Smooth muscle cell (in vitro differentiated cells): ENCODE results near the gene TMEM107. TPM values are rescaled to one million over a fixed set of nuclear protein-coding genes. Genes with fewer than 3 reads are reported as not detected.
A peak's percentile ranks its signal among the peaks of the same experiment; 100 is the strongest.

ENCODE experiments used
- DNase-seq: peaks from one replicate; lab custom pipeline; 2025; ENCODE audit not compliant: unreplicated experiment; lab: John Stamatoyannopoulos, UW
- H2AFZ ChIP-seq: fragments of 200-600 bp; sonication (generic); 2 replicates; pipeline ENCODE4 v1.6.0; 2016; ENCODE audit warnings: antibody characterized with exemption, low read depth, mild to moderate bottlenecking
- H3F3A ChIP-seq: fragments of 200-600 bp; sonication (generic); 2 replicates; pipeline ENCODE4 v1.6.0; 2017; ENCODE audit warnings: antibody characterized with exemption, low read depth
- H3K27ac ChIP-seq: fragments of 200-600 bp; sonication (generic); 2 replicates; pipeline ENCODE4 v1.5.1; 2016; ENCODE audit warnings: low read depth, mild to moderate bottlenecking
- H3K27me3 ChIP-seq: fragments of 200-600 bp; sonication (generic); 2 replicates; pipeline ENCODE4 v1.6.1; 2016; ENCODE audit warnings: low read depth, mild to moderate bottlenecking
- H3K36me3 ChIP-seq: fragments of 200-600 bp; sonication (generic); 2 replicates; pipeline ENCODE4 v1.5.1; 2016; ENCODE audit warnings: low read depth
- H3K4me1 ChIP-seq: fragments of 200-600 bp; sonication (generic); 2 replicates; pipeline ENCODE4 v1.5.1; 2016; ENCODE audit warnings: low read depth
- H3K4me2 ChIP-seq: fragments of 200-600 bp; sonication (generic); 2 replicates; pipeline ENCODE4 v1.6.0; 2016; ENCODE audit warnings: mild to moderate bottlenecking
- H3K4me3 ChIP-seq: fragments of 200-600 bp; sonication (generic); 2 replicates; pipeline ENCODE4 v1.5.1; 2016; ENCODE audit warnings: mild to moderate bottlenecking
- H3K79me2 ChIP-seq: fragments of 200-600 bp; sonication (generic); 2 replicates; pipeline ENCODE4 v1.6.0; 2016; ENCODE audit warnings: low read depth, mild to moderate bottlenecking
- H3K9ac ChIP-seq: fragments of 200-600 bp; sonication (generic); 2 replicates; pipeline ENCODE4 v1.6.0; 2016; ENCODE audit warnings: low read depth
- H3K9me3 ChIP-seq: fragments of 200-600 bp; sonication (generic); replicated peaks from 2 replicates; pipeline ENCODE4 v1.5.1; 2016; ENCODE audit warnings: low read depth
- H4K20me1 ChIP-seq: fragments of 200-600 bp; sonication (generic); 2 replicates; pipeline ENCODE4 v1.6.0; 2016; ENCODE audit warnings: low read depth
- WGBS: methylation state at CpG from one replicate; pipeline ENCODE4 v1.1.7; 2016; ENCODE audit warnings: low lambda C conversion rate; 5-methylcytosine and 5-hydroxymethylcytosine counted together
- polyA plus RNA-seq: library from polyadenylated mRNA; unstranded; fragments of >200 nt; fragmentation: Nextera tagmentation; extraction: Ambion mirVana; gene quantifications from 2 replicates; pipeline ENCODE4 v1.2.1, GENCODE V29; 2016
- total RNA-seq: library from RNA; depleted of rRNA; stranded (reverse); fragments of >200 nt; gene quantifications from 2 replicates; pipeline ENCODE4 v1.2.3, GENCODE V29; 2014
- TF ChIP-seq, protein P1 (sequence below): fragments of 200-600 bp; sonication (generic); IDR thresholded peaks from 2 replicates; pipeline ENCODE4 v1.5.1; 2017; ENCODE audit warnings: borderline replicate concordance, mild to moderate bottlenecking, antibody characterized with exemption; ENCODE audit not compliant: insufficient read depth, poor library complexity, severe bottlenecking

The TMEM107 gene
- total and polyA plus RNA-seq, 2 experiments from 2014 or later = 36.0 to 66.7 TPM

DNA sequence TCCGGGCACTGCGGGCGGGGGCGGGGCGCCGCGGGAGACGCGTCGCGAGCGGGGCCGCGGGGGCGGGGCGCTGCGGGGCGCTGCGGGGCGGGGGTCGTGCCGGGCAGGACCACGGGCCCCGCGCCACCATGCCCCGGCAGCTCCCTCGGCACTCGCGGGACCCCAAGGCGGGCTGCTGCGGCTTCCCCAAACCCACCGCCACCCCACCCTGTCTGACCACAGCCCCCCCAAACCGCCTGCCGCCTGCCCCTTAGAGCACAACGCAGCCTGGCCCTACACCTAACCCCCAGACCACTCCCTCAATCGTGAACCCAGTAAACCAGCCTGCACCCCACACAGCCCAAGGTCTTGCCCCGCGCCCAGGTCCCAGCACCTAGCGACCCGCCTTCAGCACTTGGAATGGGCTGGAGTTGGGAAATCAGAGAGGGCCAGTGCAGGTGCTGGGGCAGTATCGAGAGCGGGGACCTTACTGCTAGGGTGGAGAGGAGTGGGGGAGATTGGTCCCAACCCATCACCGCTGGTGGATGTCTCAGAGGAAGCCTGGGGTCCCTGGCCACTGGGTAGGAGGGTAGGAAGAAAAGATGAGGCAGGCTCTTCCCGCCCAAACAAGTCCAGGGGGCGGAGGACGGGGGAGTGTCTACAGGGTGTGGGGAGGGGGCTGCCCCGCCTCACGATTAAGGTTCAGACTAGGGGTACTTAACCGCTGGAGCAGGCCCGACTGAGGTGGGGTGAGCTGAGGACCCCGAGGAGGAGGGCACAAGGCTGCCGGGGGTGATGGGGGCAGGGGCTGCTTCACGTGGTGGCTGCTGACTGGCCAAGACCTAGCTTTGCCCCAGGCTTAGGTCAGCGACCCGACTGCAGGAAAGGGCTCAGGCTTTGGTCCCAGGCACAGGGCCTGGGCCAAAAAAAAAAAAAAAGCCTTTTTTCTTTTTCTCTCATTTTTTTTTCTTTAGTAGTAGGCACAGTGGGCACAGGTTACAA, 12.9 kb downstream of the TMEM107 start:
- Histone ChIP-seq H4K20me1 (peaks cover 13% of the 10 kb centered on the region), H3K27me3 (no peaks in the 10 kb centered on the region), H3K4me2 (peak overlapping the region; percentile 97), H3K36me3 (no peaks in the 10 kb centered on the region), H3K79me2 (peaks cover 17% of the 10 kb centered on the region), H3K27ac (peak overlapping the region; percentile 62), H3F3A (peaks cover 5% of the 10 kb centered on the region), H3K9me3 (no peaks in the 10 kb centered on the region), H2AFZ (peak overlapping the region; percentile 98), H3K4me1 (peaks cover 22% of the 10 kb centered on the region), H3K9ac (peak overlapping the region; percentile 98), H3K4me3 (peak overlapping the region; percentile 99)
- no peak for DNase-seq
- TF ChIP-seq, protein P1, sequence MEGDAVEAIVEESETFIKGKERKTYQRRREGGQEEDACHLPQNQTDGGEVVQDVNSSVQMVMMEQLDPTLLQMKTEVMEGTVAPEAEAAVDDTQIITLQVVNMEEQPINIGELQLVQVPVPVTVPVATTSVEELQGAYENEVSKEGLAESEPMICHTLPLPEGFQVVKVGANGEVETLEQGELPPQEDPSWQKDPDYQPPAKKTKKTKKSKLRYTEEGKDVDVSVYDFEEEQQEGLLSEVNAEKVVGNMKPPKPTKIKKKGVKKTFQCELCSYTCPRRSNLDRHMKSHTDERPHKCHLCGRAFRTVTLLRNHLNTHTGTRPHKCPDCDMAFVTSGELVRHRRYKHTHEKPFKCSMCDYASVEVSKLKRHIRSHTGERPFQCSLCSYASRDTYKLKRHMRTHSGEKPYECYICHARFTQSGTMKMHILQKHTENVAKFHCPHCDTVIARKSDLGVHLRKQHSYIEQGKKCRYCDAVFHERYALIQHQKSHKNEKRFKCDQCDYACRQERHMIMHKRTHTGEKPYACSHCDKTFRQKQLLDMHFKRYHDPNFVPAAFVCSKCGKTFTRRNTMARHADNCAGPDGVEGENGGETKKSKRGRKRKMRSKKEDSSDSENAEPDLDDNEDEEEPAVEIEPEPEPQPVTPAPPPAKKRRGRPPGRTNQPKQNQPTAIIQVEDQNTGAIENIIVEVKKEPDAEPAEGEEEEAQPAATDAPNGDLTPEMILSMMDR = no peak
- WGBS = 5% methylated on average over 21 of the region's 55 CpGs

DNA sequence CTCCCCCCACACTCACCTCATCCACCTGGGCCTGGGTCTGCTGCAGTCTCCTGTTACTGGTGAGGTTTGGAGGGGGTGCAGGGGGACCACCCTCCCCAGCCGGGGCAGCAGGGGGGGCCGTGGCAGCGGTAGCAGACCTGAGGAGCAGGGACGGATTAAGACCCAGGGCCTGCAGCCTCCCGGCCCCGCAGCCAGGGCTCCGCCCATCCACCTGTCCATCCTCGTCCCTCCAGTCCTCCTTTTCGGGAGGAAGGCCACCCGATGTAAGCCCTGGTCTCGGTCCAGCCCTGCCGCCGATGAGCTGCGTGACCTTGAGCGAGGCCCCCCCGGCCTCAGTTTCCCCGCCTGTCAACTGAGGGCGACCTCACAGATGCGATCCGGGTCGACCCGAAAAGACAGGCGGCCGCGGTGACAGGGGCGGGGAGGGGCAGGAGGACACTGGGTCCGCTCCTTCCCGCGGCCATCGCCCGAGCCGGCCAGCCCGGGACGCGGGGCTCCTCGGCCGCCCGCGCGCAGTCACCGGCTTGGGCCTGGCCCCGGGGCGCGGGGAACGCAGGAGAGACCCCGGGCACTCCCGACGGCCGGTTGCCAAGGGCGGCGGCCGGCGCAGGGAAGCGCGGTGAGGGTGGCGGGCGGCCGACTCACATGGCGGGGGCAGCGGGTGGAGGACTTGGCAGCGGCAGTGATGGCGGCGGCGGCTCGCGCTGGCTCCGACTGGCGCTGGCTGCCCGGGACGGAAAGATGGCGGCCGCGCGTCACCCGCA, 13.8 kb downstream of the TMEM107 start, which contains the start of gene VAMP2:
VAMP2 (minus strand) TSS at position 716 of the 764 bp plus-strand sequence; CDS start at position 647, 69 bp downstream.
- H3K27me3 ChIP-seq = no peaks in the 10 kb centered on the region
- peak within 1 kb of the TSS; percentile 99 for H3K4me2 ChIP-seq
- peak within 1 kb of the TSS; percentile 98 for H2AFZ ChIP-seq
- H4K20me1 ChIP-seq = peaks cover 13% of the 10 kb centered on the region
- no peaks in the 10 kb centered on the region for H3K9me3 ChIP-seq
- H3K9ac ChIP-seq = peak within 1 kb of the TSS; percentile 98
- H3K27ac ChIP-seq = peak within 1 kb of the TSS; percentile 76
- peak within 1 kb of the TSS; percentile 99 for H3K4me3 ChIP-seq
- TF ChIP-seq, protein P1 = no peak
- no peaks in the 10 kb centered on the region for H3K36me3 ChIP-seq
- H3K4me1 ChIP-seq = peaks cover 22% of the 10 kb centered on the region
- H3K79me2 ChIP-seq = peaks cover 17% of the 10 kb centered on the region
- peaks cover 5% of the 10 kb centered on the region for H3F3A ChIP-seq
- DNase-seq = peak; percentile 42
- under 1% methylated on average over 48 of the region's 75 CpGs for WGBS

DNA sequence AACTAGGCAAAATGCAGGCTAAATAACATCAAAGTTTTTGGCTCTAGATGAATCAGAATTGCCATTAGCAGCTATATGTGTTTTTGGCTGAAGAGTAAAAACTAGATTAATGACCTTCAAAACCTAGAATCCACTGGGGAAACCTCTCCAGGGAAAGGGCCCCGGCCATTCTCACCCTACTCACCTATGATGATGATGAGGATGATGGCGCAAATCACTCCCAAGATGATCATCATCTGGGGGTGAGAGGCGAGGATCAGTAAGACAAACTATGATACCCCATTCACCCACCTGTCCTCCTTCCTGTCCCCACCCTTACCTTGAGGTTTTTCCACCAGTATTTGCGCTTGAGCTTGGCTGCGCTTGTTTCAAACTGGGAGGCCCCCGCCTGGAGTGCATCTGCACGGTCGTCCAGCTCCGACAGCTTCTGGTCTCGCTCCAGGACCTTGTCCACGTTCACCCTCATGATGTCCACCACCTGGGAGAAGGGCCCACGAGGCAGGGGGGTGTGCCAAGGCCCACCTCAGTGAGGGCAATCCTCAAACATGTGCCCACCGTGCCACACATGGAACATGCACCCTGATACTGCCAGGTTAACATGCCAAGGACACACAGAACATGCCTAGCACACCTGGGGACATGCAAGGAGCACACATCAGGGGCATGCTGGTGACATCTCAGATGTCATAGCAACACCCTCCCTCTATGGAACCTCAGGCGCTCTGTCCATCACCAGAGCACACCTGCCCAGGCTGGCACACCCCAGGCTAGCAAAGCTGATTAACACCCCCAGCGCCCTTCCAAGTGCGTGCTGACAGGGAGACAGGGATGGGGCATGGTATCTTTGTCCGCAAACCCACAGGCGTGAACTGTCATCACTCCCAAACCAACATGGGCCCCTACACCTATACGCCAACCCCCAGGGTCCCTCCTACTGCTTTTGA, 14.6 kb downstream of the TMEM107 start:
- H3K36me3 ChIP-seq = no peaks in the 10 kb centered on the region
- DNase-seq = no peak
- peak overlapping the region; percentile 76 for H3K27ac ChIP-seq
- H3K27me3 ChIP-seq = no peaks in the 10 kb centered on the region
- H2AFZ ChIP-seq = no peak overlapping the region
- peaks cover 22% of the 10 kb centered on the region for H3K4me1 ChIP-seq
- TF ChIP-seq, protein P1 = no peak
- H3F3A ChIP-seq = peaks cover 5% of the 10 kb centered on the region
- peaks cover 13% of the 10 kb centered on the region for H4K20me1 ChIP-seq
- peak overlapping the region; percentile 98 for H3K9ac ChIP-seq
- H3K79me2 ChIP-seq = peaks cover 17% of the 10 kb centered on the region
- peak overlapping the region; percentile 99 for H3K4me3 ChIP-seq
- H3K9me3 ChIP-seq = no peaks in the 10 kb centered on the region
- 84% methylated on average over 19 of the region's 19 CpGs for WGBS
- H3K4me2 ChIP-seq = peak overlapping the region; percentile 99
